MM.1S (cell line): ENCODE data around the gene MAT2A.
A peak's percentile ranks its signal among the peaks of the same experiment; 100 is the strongest.

ENCODE experiments used
- DNase-seq: peaks from one replicate; pipeline ENCODE4 v3.0.0-alpha.2; 2015
- H2AFZ ChIP-seq: fragments of 300-600 bp; sonication (generic); 2 replicates; pipeline ENCODE4 v1.6.0; 2016; ENCODE audit warnings: antibody characterized with exemption, low read length
- H3F3A ChIP-seq: fragments of 300-600 bp; sonication (generic); 2 replicates; pipeline ENCODE4 v1.6.1; 2016; ENCODE audit warnings: mild to moderate bottlenecking, antibody characterized with exemption, low read length, moderate library complexity, mixed read lengths; ENCODE audit not compliant: insufficient read depth
- H3K27ac ChIP-seq: fragments of 300-600 bp; sonication (generic); 2 replicates; pipeline ENCODE4 v1.5.1; 2016; ENCODE audit warnings: mild to moderate bottlenecking, low read length
- H3K27me3 ChIP-seq: fragments of 300-600 bp; sonication (generic); replicated peaks from 2 replicates; pipeline ENCODE4 v1.6.0; 2016; ENCODE audit warnings: low read length; ENCODE audit not compliant: insufficient read depth
- H3K36me3 ChIP-seq: fragments of 300-600 bp; sonication (generic); replicated peaks from 2 replicates; pipeline ENCODE4 v1.6.1; 2016; ENCODE audit warnings: mild to moderate bottlenecking, low read length, mixed read lengths; ENCODE audit not compliant: insufficient read depth
- H3K4me1 ChIP-seq: fragments of 300-600 bp; sonication (generic); 2 replicates; pipeline ENCODE4 v1.6.1; 2016; ENCODE audit warnings: low read length, mixed read lengths
- H3K4me2 ChIP-seq: fragments of 300-600 bp; sonication (generic); 2 replicates; pipeline ENCODE4 v1.6.0; 2016; ENCODE audit warnings: low read depth, low read length
- H3K4me3 ChIP-seq: fragments of 300-600 bp; sonication (generic); 2 replicates; pipeline ENCODE4 v1.5.1; 2016; ENCODE audit warnings: low read length, mixed read lengths
- H3K79me2 ChIP-seq: fragments of 300-600 bp; sonication (generic); 2 replicates; pipeline ENCODE4 v1.6.1; 2016; ENCODE audit warnings: mixed run types, low read length, mixed read lengths
- H3K9ac ChIP-seq: fragments of 300-600 bp; sonication (generic); 2 replicates; pipeline ENCODE4 v1.6.1; 2016; ENCODE audit warnings: low read length, mixed read lengths
- H3K9me2 ChIP-seq: fragments of 300-600 bp; sonication (generic); replicated peaks from 2 replicates; pipeline ENCODE4 v1.6.1; 2016; ENCODE audit warnings: mild to moderate bottlenecking, low read length, mixed read lengths; ENCODE audit not compliant: insufficient read depth
- H3K9me3 ChIP-seq: fragments of 300-600 bp; sonication (generic); replicated peaks from 2 replicates; pipeline ENCODE4 v1.6.1; 2016; ENCODE audit warnings: mild to moderate bottlenecking, low read length, mixed read lengths; ENCODE audit not compliant: insufficient read depth
- H4K20me1 ChIP-seq: fragments of 300-600 bp; sonication (generic); 2 replicates; pipeline ENCODE4 v1.6.1; 2016; ENCODE audit warnings: mild to moderate bottlenecking, low read length, moderate library complexity, mixed read lengths; ENCODE audit not compliant: insufficient read depth
- EZH2 ChIP-seq: fragments of 300-600 bp; sonication (generic); optimal IDR thresholded peaks from 2 replicates; pipeline ENCODE3; 2017; ENCODE audit warnings: low read depth, mild to moderate bottlenecking, antibody characterized with exemption, low read length, mixed read lengths
- EZH2phosphoT487 ChIP-seq: fragments of 300-600 bp; sonication (generic); IDR thresholded peaks from 2 replicates; pipeline ENCODE4 v1.6.1; 2018; ENCODE audit warnings: antibody characterized with exemption, low read length
- TF ChIP-seq, protein P1 (sequence below): fragments of 300-600 bp; sonication (generic); IDR thresholded peaks from 2 replicates; pipeline ENCODE4 v1.5.1; 2016; ENCODE audit warnings: antibody characterized with exemption, low read length, mixed read lengths

Gene MAT2A

GRCh38 chr2:85575739-85576138 lies 36.8 kb downstream of the MAT2A start:
- no peak overlapping the region for H3K9ac ChIP-seq
- peaks cover 32% of the 10 kb centered on the region for H3K79me2 ChIP-seq
- no peak for DNase-seq
- H3K27ac ChIP-seq, result no peak overlapping the region
- H4K20me1 ChIP-seq, result no peaks in the 10 kb centered on the region
- no peaks in the 10 kb centered on the region for H3K9me3 ChIP-seq
- no peaks in the 10 kb centered on the region for H3K36me3 ChIP-seq
- no peak overlapping the region for H2AFZ ChIP-seq
- H3K4me2 ChIP-seq, result no peak overlapping the region
- H3K4me3 ChIP-seq, result no peak overlapping the region
- H3K9me2 ChIP-seq, result no peaks in the 10 kb centered on the region
- H3F3A ChIP-seq, result no peaks in the 10 kb centered on the region
- peaks cover 11% of the 10 kb centered on the region; the same call in 1 of the 2 replicates for H3K4me1 ChIP-seq
- TF ChIP-seq EZH2 (no peak), EZH2phosphoT487 (no peak)
- H3K27me3 ChIP-seq, result peaks cover 5% of the 10 kb centered on the region

DNA sequence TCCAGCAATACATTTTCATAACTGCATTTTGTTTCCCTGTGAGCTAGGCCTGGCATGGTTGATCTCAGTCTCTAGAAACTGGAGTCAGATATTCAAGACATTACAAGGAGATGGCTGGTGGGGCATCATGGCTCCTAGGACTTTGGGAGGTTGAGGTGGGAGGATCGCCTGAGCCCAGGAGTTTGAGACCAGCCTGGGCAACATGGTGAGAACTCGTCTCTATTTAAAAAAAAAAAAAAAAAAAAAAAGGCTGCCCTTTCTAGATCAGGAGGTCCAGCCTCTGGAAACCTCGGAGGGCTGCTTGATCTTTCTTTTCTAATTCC lies 38.1 kb downstream of the MAT2A start:
- H3K4me3 ChIP-seq, result peak overlapping the region; percentile 75

DNA sequence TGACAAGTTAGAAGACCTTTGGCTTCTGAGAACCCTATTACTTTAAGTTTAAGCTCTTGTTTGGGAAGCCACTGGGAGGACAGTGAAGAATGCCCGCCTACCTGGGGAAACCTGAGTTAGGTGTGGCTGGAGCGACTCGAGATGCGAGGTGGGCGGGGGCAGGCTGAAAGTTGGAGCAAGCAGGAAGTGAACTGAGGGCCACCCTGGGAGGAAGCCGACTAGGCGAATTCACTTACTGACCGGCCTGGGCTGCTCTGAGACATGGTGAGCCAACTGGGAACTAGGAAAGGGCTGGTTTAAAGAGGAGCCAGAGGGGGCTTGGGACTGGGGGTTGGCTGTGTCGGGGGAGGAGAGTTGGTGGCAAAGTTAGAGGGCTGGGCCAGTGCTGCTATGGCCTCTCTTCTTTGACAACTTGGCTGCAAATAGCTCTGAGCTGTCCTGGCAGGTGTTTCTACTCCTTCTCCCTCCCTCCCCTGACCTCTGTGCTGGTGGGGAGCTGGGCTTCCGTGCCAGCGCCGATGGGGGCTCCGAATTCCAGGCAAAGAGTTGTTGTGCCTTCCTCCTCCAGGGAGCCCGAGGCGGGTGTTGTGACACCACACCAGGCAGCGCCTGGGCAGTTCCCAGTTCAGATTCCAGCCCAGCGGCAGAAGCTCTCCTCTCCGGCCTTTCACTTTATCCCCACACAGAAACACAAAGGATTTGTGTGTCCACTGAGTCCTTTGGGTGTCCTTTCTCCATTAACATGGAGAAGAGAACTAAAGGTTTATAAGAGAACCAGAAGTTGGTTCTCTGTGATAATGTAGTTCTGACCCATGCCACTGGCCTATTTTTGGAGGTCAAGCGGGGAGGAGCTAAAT lies 38.6 kb downstream of the MAT2A start, which contains the start of gene VAMP8:
VAMP8 (plus strand) TSS at position 201 of the 857 bp plus-strand sequence; CDS start at position 262, 61 bp downstream.
- peak within 1 kb of the TSS; percentile 67 for H3K4me2 ChIP-seq
- H3K4me3 ChIP-seq, result peak within 1 kb of the TSS; percentile 75
- H3F3A ChIP-seq, result no peaks in the 10 kb centered on the region
- H3K27me3 ChIP-seq, result peaks cover 2% of the 10 kb centered on the region; the same call in 1 of the 2 replicates
- peak; percentile 80 for DNase-seq
- H4K20me1 ChIP-seq, result no peaks in the 10 kb centered on the region
- H3K9me2 ChIP-seq, result no peaks in the 10 kb centered on the region
- H2AFZ ChIP-seq, result peak within 1 kb of the TSS; percentile 64
- TF ChIP-seq EZH2phosphoT487 (no peak), EZH2 (no peak)
- TF ChIP-seq, protein P1, sequence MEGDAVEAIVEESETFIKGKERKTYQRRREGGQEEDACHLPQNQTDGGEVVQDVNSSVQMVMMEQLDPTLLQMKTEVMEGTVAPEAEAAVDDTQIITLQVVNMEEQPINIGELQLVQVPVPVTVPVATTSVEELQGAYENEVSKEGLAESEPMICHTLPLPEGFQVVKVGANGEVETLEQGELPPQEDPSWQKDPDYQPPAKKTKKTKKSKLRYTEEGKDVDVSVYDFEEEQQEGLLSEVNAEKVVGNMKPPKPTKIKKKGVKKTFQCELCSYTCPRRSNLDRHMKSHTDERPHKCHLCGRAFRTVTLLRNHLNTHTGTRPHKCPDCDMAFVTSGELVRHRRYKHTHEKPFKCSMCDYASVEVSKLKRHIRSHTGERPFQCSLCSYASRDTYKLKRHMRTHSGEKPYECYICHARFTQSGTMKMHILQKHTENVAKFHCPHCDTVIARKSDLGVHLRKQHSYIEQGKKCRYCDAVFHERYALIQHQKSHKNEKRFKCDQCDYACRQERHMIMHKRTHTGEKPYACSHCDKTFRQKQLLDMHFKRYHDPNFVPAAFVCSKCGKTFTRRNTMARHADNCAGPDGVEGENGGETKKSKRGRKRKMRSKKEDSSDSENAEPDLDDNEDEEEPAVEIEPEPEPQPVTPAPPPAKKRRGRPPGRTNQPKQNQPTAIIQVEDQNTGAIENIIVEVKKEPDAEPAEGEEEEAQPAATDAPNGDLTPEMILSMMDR, result no peak
- H3K4me1 ChIP-seq, result peaks cover 11% of the 10 kb centered on the region; the same call in 1 of the 2 replicates
- peak within 1 kb of the TSS; percentile 64 for H3K9ac ChIP-seq
- H3K79me2 ChIP-seq, result peaks cover 32% of the 10 kb centered on the region
- H3K27ac ChIP-seq, result peak within 1 kb of the TSS; percentile 47; the same call in 1 of the 2 replicates
- 0 out of 2 replicates have a peak, but pooled peaks cover 5% of the 10 kb centered on the region for H3K36me3 ChIP-seq
- no peaks in the 10 kb centered on the region for H3K9me3 ChIP-seq

More for the DNA sequence above, 38.1 kb downstream of the MAT2A start:
- H2AFZ ChIP-seq, result peak overlapping the region; percentile 64
- H3K27ac ChIP-seq, result no peak overlapping the region
- H3K9me2 ChIP-seq, result no peaks in the 10 kb centered on the region
- no peaks in the 10 kb centered on the region for H3K9me3 ChIP-seq
- H3K4me2 ChIP-seq, result peak overlapping the region; percentile 67
- TF ChIP-seq, protein P1, result no peak
- TF ChIP-seq EZH2, result no peak
- TF ChIP-seq EZH2phosphoT487, result no peak
- H3K36me3 ChIP-seq, result 0 out of 2 replicates have a peak, but pooled peaks cover 5% of the 10 kb centered on the region
- H3K4me1 ChIP-seq, result peaks cover 11% of the 10 kb centered on the region; the same call in 1 of the 2 replicates
- no peaks in the 10 kb centered on the region for H3F3A ChIP-seq
- peak overlapping the region; percentile 64; the same call in 1 of the 2 replicates for H3K9ac ChIP-seq
- H3K27me3 ChIP-seq, result peaks cover 4% of the 10 kb centered on the region; the same call in 1 of the 2 replicates
- H4K20me1 ChIP-seq, result no peaks in the 10 kb centered on the region
- H3K79me2 ChIP-seq, result peaks cover 32% of the 10 kb centered on the region
- no peak for DNase-seq
